Measurements from ENCODE around the gene OR10A6. TPM values are rescaled to one million over a fixed set of nuclear protein-coding genes. Genes with fewer than 3 reads are reported as not detected.

OR10A6 gene
- polyA plus RNA-seq (2011; rRNA removed) (0.04 and 0.05 TPM in 2 replicates), polyA minus RNA-seq (2011; rRNA and poly(A)+ RNA removed) (0.09 TPM in 1 of 2 replicates, not detected in the other)

GRCh38 chr11:7931168-7931567, at the start of gene OR10A6:
Gene OR10A6, minus strand, starts transcription at chr11:7931268. Its CDS starts 2,606 bp downstream, at chr11:7928662.
- no peak within 1 kb of the TSS for H3K4me3 ChIP-seq (ENCODE audit: low read depth, low read length)
- no peak within 1 kb of the TSS for H3K27ac ChIP-seq (ENCODE audit: low read depth, low read length)
- POLR2A ChIA-PET, result no interaction called here
- H3K9me3 ChIP-seq (ENCODE audit: control insufficient read depth, insufficient read depth, low read length), result no peaks in the 10 kb centered on the region
- no peak for DNase-seq (ENCODE audit: low read depth, low spot score)
- TF ChIP-seq CTCF (IDR thresholded peaks at IDR 0.05; ENCODE audit: low read depth, low read length), result no peak
- CTCF ChIA-PET, result no interaction called here
- H3K27me3 ChIP-seq (ENCODE audit: control insufficient read depth, insufficient read depth, low read length), result no peaks in the 10 kb centered on the region

- POLR2A ChIA-PET, result interaction anchor here (1.2 to 2.2 kb wide), 3 partner anchors 10 to 72 kb away, joined by 3 to 24 read pairs (median 3); partner anchors contain the start of genes EIF3F and NLRP10
- Histone ChIP-seq H3K27me3 (ENCODE audit: control insufficient read depth, insufficient read depth, low read length) (no peaks in the 10 kb centered on the region), H3K27ac (ENCODE audit: low read depth, low read length) (peak overlapping the region; percentile 82), H3K4me3 (ENCODE audit: low read depth, low read length) (no peak overlapping the region; the same call in 1 of the 2 replicates), H3K9me3 (ENCODE audit: control insufficient read depth, insufficient read depth, low read length) (no peaks in the 10 kb centered on the region)
- DNase-seq (ENCODE audit: low read depth, low spot score), result peak; percentile 77
- CTCF ChIA-PET, result interaction anchor here (0.7 to 2.8 kb wide), 6 partner anchors 9 to 122 kb away, joined by 3 to 45 read pairs (median 11); partner anchors contain the start of gene EIF3F
- TF ChIP-seq CTCF (IDR thresholded peaks at IDR 0.05; ENCODE audit: low read depth, low read length), result no peak
These were observed 46.3 kb upstream of the OR10A6 start for GRCh38 chr11:7977232-7977917.

- Histone ChIP-seq H3K9me3 (ENCODE audit: control insufficient read depth, insufficient read depth, low read length) (no peaks in the 10 kb centered on the region), H3K27me3 (ENCODE audit: control insufficient read depth, insufficient read depth, low read length) (no peaks in the 10 kb centered on the region), H3K4me3 (ENCODE audit: low read depth, low read length) (no peak overlapping the region), H3K27ac (ENCODE audit: low read depth, low read length) (peak overlapping the region; percentile 13)
- DNase-seq (ENCODE audit: low read depth, low spot score), result no peak
- ChIA-PET POLR2A (interaction anchor here (0.7 kb wide), 1 partner anchor 12 kb away, joined by 3 read pairs; no protein-coding TSS in a partner anchor), CTCF (interaction anchor here (0.9 to 3.2 kb wide), 6 partner anchors 12 to 125 kb away, joined by 3 to 37 read pairs (median 6); partner anchors contain the start of gene EIF3F)
- TF ChIP-seq CTCF (IDR thresholded peaks at IDR 0.05; ENCODE audit: low read depth, low read length), result no peak
These were observed 43.6 kb upstream of the OR10A6 start for GRCh38 chr11:7974668-7975067.

GRCh38 chr11:7973011-7973410, 41.9 kb upstream of the OR10A6 start:
- no peak for DNase-seq (ENCODE audit: low read depth, low spot score)
- POLR2A ChIA-PET, result no interaction called here
- Histone ChIP-seq H3K9me3 (ENCODE audit: control insufficient read depth, insufficient read depth, low read length) (no peaks in the 10 kb centered on the region), H3K4me3 (ENCODE audit: low read depth, low read length) (no peak overlapping the region), H3K27ac (ENCODE audit: low read depth, low read length) (no peak overlapping the region), H3K27me3 (ENCODE audit: control insufficient read depth, insufficient read depth, low read length) (no peaks in the 10 kb centered on the region)
- CTCF ChIA-PET, result no interaction called here
- no peak for TF ChIP-seq CTCF (IDR thresholded peaks at IDR 0.05; ENCODE audit: low read depth, low read length)

GRCh38 chr11:7971846-7972245, 40.8 kb upstream of the OR10A6 start:
- POLR2A ChIA-PET, result no interaction called here

More at GRCh38 chr11:7971846-7972245, 40.8 kb upstream of the OR10A6 start:
- Histone ChIP-seq H3K9me3 (ENCODE audit: control insufficient read depth, insufficient read depth, low read length) (no peaks in the 10 kb centered on the region), H3K27me3 (ENCODE audit: control insufficient read depth, insufficient read depth, low read length) (no peaks in the 10 kb centered on the region), H3K4me3 (ENCODE audit: low read depth, low read length) (no peak overlapping the region), H3K27ac (ENCODE audit: low read depth, low read length) (no peak overlapping the region)
- DNase-seq (ENCODE audit: low read depth, low spot score), result no peak
- CTCF ChIA-PET, result interaction anchor here (0.6 to 2.4 kb wide), 2 partner anchors 10 to 15 kb away, joined by 3 to 13 read pairs; partner anchors contain the start of gene EIF3F
- TF ChIP-seq CTCF (IDR thresholded peaks at IDR 0.05; ENCODE audit: low read depth, low read length), result no peak

Data from AG04450 (cell line).